Activated gamma-delta T cell (primary cell): ENCODE results near the gene ITGB3BP.

Experiments
- DNase-seq: peaks from one replicate; lab custom pipeline; 2025; lab: John Stamatoyannopoulos, UW

The ITGB3BP gene

GRCh38 chr1:63418101-63418500 is 104.9 kb downstream of the ITGB3BP start:
- DNase-seq, result no peak

- no peak for DNase-seq
Measured at GRCh38 chr1:63414691-63415365, 108.2 kb downstream of the ITGB3BP start.

- DNase-seq, result no peak
Measured at GRCh38 chr1:63413394-63413793, 109.6 kb downstream of the ITGB3BP start.

GRCh38 chr1:63411066-63411465 is 112.0 kb downstream of the ITGB3BP start:
- no peak for DNase-seq

DNA sequence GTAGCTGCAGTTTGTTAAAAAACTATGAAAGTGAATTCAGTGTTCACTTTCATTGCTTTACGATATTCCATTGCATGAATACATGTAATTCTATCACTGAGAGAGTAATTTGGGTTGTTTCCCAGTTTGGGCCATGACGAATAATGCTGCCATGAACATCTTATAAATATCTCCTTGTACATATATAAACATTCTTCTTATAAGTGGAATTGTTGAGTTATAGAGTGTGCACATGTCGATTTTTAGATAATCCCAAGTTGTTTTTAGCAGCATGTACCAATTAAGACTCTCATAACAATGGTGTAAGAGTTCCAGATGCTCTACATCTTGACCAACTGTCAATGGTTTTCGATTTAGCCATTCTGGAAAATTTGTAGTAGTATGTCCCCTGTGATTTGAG is 114.7 kb downstream of the ITGB3BP start:
- no peak for DNase-seq

GRCh38 chr1:63407002-63407401 is 116.0 kb downstream of the ITGB3BP start:
- DNase-seq, result no peak

DNA sequence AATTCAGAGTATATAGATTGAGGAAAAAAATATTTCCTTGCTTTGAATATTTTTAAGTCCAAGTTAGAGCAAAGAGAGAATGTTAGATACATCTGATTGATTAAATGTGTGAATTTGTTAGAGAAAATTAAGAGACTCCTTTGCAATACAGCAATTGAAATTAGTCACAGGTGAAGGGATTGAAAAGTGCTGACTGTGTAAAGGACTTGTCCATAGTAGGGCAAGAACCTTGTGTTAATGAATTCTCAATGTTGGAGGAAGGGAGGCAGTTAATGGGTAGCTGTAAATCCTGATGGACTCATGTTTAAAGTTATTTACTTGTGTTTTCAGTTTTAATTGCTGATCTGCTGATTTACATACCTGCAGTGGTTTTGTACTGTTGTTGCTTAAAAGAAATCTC is 117.0 kb downstream of the ITGB3BP start:
- no peak for DNase-seq

GRCh38 chr1:63405021-63405420 is 118.0 kb downstream of the ITGB3BP start:
- DNase-seq, result no peak

DNA sequence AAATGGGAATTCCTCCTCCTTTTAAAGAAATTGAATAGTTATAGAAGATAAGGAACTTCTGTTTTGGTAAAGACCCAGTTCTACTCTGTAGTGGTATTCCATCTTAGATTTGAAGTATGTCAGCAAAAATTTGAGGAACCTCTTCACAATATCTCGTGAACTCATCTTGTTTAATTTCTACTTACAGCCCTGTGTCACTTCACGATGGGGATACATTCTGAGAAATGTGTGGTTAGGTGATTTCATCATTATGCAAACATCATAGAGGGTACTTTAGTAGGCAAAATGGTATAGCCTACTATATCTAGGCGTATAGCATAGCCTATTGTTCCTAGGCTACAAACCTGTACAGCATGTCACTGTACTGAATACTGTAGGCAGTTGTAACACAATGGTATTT is 119.6 kb downstream of the ITGB3BP start:
- no peak for DNase-seq

DNA sequence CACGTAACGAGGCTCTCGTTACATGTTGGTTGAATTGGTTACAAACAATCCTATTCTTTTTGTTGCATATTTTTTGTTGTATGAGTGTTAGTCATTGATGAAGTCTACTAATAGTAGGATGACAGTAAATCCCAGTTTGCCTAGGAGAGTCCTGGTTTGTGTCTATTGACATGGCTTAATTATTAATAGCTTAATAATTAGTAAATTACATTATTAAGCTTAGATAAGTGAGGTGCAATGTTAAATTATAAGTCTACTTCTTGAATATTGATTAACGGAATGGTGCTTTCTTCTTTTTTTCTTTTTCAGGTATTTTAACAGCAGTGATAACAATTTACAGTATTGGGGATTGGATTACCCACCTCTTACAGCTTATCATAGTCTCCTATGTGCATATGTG is 121.1 kb downstream of the ITGB3BP start:
- no peak for DNase-seq
